ENCODE measurements around the gene CYP26C1. TPM values are rescaled to one million over a fixed set of nuclear protein-coding genes. Genes with fewer than 3 reads are reported as not detected.
"Not testable (repeated sequence)": the region's sequence is repeated elsewhere in the genome, so short reads cannot be mapped to it uniquely, and the experiment has no call there.

The CYP26C1 gene
- total RNA-seq, 2 donors from 2014 or later, result 0.18 to 0.20 TPM

- Mint-ChIP-seq H3K27ac (no peak overlapping the region), H3K36me3 (ENCODE audit: low read depth) (no peaks in the 10 kb centered on the region), H3K27me3 (peaks cover 7% of the 10 kb centered on the region), H3K4me1 (peaks cover 4% of the 10 kb centered on the region), H3K4me3 (no peak overlapping the region)
- no peak for DNase-seq
- ATAC-seq, result no peak
- H3K9me3 ChIP-seq (ENCODE audit: control insufficient read depth, low read length, poor library complexity, severe bottlenecking), result no peaks in the 10 kb centered on the region
Measured at GRCh38 chr10:93095225-93095624, 34.6 kb downstream of the CYP26C1 start.

- Mint-ChIP-seq H3K27ac (no peak overlapping the region), H3K27me3 (no peaks in the 10 kb centered on the region), H3K4me1 (peaks cover 4% of the 10 kb centered on the region), H3K36me3 (ENCODE audit: low read depth) (no peaks in the 10 kb centered on the region), H3K4me3 (no peak overlapping the region)
- DNase-seq, result no peak
- H3K9me3 ChIP-seq (ENCODE audit: control insufficient read depth, low read length, poor library complexity, severe bottlenecking), result no peaks in the 10 kb centered on the region
- no peak for ATAC-seq
Measured at GRCh38 chr10:93096901-93097300, 36.3 kb downstream of the CYP26C1 start.

- DNase-seq (no peak), ATAC-seq (no peak)
- H3K4me3 Mint-ChIP-seq, result no peak overlapping the region
- no peak overlapping the region for H3K27ac Mint-ChIP-seq
- H3K36me3 Mint-ChIP-seq (ENCODE audit: low read depth), result no peaks in the 10 kb centered on the region
- no peaks in the 10 kb centered on the region for H3K9me3 ChIP-seq (ENCODE audit: control insufficient read depth, low read length, poor library complexity, severe bottlenecking)
- no peaks in the 10 kb centered on the region for H3K27me3 Mint-ChIP-seq
- peaks cover 4% of the 10 kb centered on the region for H3K4me1 Mint-ChIP-seq
Measured at GRCh38 chr10:93097386-93097785, 36.8 kb downstream of the CYP26C1 start.

- H3K9me3 ChIP-seq (ENCODE audit: control insufficient read depth, low read length, poor library complexity, severe bottlenecking), result no peaks in the 10 kb centered on the region
- no peak for DNase-seq
- Mint-ChIP-seq H3K27me3 (no peaks in the 10 kb centered on the region), H3K36me3 (ENCODE audit: low read depth) (no peaks in the 10 kb centered on the region), H3K4me1 (peaks cover 2% of the 10 kb centered on the region), H3K27ac (no peak overlapping the region), H3K4me3 (no peak overlapping the region)
- no peak for ATAC-seq
Measured at GRCh38 chr10:93098816-93099215, 38.2 kb downstream of the CYP26C1 start.

- ATAC-seq (no peak), DNase-seq (no peak)
- Mint-ChIP-seq H3K36me3 (ENCODE audit: low read depth) (no peaks in the 10 kb centered on the region), H3K27me3 (no peaks in the 10 kb centered on the region), H3K4me1 (peaks cover 2% of the 10 kb centered on the region), H3K4me3 (no peak overlapping the region), H3K27ac (no peak overlapping the region)
- H3K9me3 ChIP-seq (ENCODE audit: control insufficient read depth, low read length, poor library complexity, severe bottlenecking), result no peaks in the 10 kb centered on the region
Measured at GRCh38 chr10:93099670-93100069, 39.1 kb downstream of the CYP26C1 start.

- ATAC-seq; H3K9me3 ChIP-seq (ENCODE audit: control insufficient read depth, low read length, poor library complexity, severe bottlenecking); H3K36me3 Mint-ChIP-seq (ENCODE audit: low read depth); H3K4me3 Mint-ChIP-seq; DNase-seq; H3K4me1 Mint-ChIP-seq; H3K27ac Mint-ChIP-seq; H3K27me3 Mint-ChIP-seq: not testable (repeated sequence)
Measured at GRCh38 chr10:93101148-93101547, 40.5 kb downstream of the CYP26C1 start.

- no peaks in the 10 kb centered on the region for H3K9me3 ChIP-seq (ENCODE audit: control insufficient read depth, low read length, poor library complexity, severe bottlenecking)
- Mint-ChIP-seq H3K27ac (no peak overlapping the region), H3K27me3 (no peaks in the 10 kb centered on the region), H3K4me3 (no peak overlapping the region), H3K4me1 (no peaks in the 10 kb centered on the region), H3K36me3 (ENCODE audit: low read depth) (no peaks in the 10 kb centered on the region)
- no peak for ATAC-seq
- no peak for DNase-seq
Measured at GRCh38 chr10:93103953-93104352, 43.4 kb downstream of the CYP26C1 start.

GRCh38 chr10:93106631-93107072 lies 46.1 kb downstream of the CYP26C1 start:
- no peak for DNase-seq
- H3K27me3 Mint-ChIP-seq, result no peaks in the 10 kb centered on the region
- H3K36me3 Mint-ChIP-seq (ENCODE audit: low read depth), result no peaks in the 10 kb centered on the region
- H3K4me1 Mint-ChIP-seq, result no peaks in the 10 kb centered on the region
- no peak for ATAC-seq
- H3K4me3 Mint-ChIP-seq, result no peak overlapping the region
- H3K27ac Mint-ChIP-seq, result no peak overlapping the region
- no peaks in the 10 kb centered on the region for H3K9me3 ChIP-seq (ENCODE audit: control insufficient read depth, low read length, poor library complexity, severe bottlenecking)

- no peak overlapping the region for H3K27ac Mint-ChIP-seq
- ATAC-seq, result no peak
Measured at GRCh38 chr10:93110472-93111146, 50.0 kb downstream of the CYP26C1 start.

GRCh38 chr10:93113042-93113441 lies 52.4 kb downstream of the CYP26C1 start:
- Mint-ChIP-seq H3K4me3 (no peak overlapping the region), H3K27ac (no peak overlapping the region)
- no peaks in the 10 kb centered on the region for H3K9me3 ChIP-seq (ENCODE audit: control insufficient read depth, low read length, poor library complexity, severe bottlenecking)

More at GRCh38 chr10:93110472-93111146, 50.0 kb downstream of the CYP26C1 start:
- H3K27me3 Mint-ChIP-seq, result peaks cover 11% of the 10 kb centered on the region
- no peak for DNase-seq
- peaks cover 3% of the 10 kb centered on the region for H3K4me1 Mint-ChIP-seq
- H3K36me3 Mint-ChIP-seq (ENCODE audit: low read depth), result no peaks in the 10 kb centered on the region
- H3K4me3 Mint-ChIP-seq, result no peak overlapping the region
- H3K9me3 ChIP-seq (ENCODE audit: control insufficient read depth, low read length, poor library complexity, severe bottlenecking), result no peaks in the 10 kb centered on the region

GRCh38 chr10:93115661-93116383 lies 55.2 kb downstream of the CYP26C1 start:
- H3K9me3 ChIP-seq (ENCODE audit: control insufficient read depth, low read length, poor library complexity, severe bottlenecking), result no peaks in the 10 kb centered on the region
- Mint-ChIP-seq H3K4me3 (no peak overlapping the region), H3K27me3 (peaks cover 16% of the 10 kb centered on the region), H3K4me1 (peaks cover 13% of the 10 kb centered on the region), H3K36me3 (ENCODE audit: low read depth) (no peaks in the 10 kb centered on the region), H3K27ac (peak overlapping the region; percentile 61)
- peak; percentile 46 to 68 (median 52) for DNase-seq
- peak; percentile 84 for ATAC-seq

More at GRCh38 chr10:93113042-93113441, 52.4 kb downstream of the CYP26C1 start:
- Mint-ChIP-seq H3K4me1 (peaks cover 9% of the 10 kb centered on the region), H3K27me3 (peaks cover 11% of the 10 kb centered on the region), H3K36me3 (ENCODE audit: low read depth) (no peaks in the 10 kb centered on the region)
- no peak for DNase-seq
- ATAC-seq, result no peak

All from T-helper 17 cell (primary cell).